Neutrophil (primary cell): ENCODE results near the gene CNTNAP4.

ENCODE experiments used
- H3K27ac ChIP-seq: fragments of 200-600 bp; sonication (generic); 2 replicates; pipeline ENCODE4 v1.5.1; 2016; ENCODE audit warnings: mild to moderate bottlenecking, moderate library complexity
- H3K27me3 ChIP-seq: fragments of 200-600 bp; sonication (generic); 2 replicates; pipeline ENCODE4 v1.6.0; 2016; ENCODE audit warnings: mild to moderate bottlenecking
- H3K36me3 ChIP-seq: fragments of 200-600 bp; sonication (generic); 2 replicates; pipeline ENCODE4 v1.5.1; 2017
- H3K4me1 ChIP-seq, 2 experiments: fragments of 200-600 bp in 1 of 2; sonication (generic) in 1 of 2; 1 replicate in 1 of 2; 2 replicates in 1 of 2; pipeline versions ENCODE4 v1.5.1 to v1.6.1; 2013 to 2016; ENCODE audit warnings: low read depth in 1 of 2, low read length in 1 of 2, mild to moderate bottlenecking in 1 of 2, moderate library complexity in 1 of 2; ENCODE audit not compliant: control insufficient read depth in 1 of 2, insufficient read depth in 1 of 2
- H3K4me3 ChIP-seq, 2 experiments: fragments of 200-600 bp in 1 of 2; sonication (generic) in 1 of 2; 1 replicate in 1 of 2; 2 replicates in 1 of 2; pipeline ENCODE4 v1.5.1; 2013 to 2016; ENCODE audit warnings: low read depth in 1 of 2, low read length in 1 of 2, mild to moderate bottlenecking in 1 of 2, moderate library complexity in 1 of 2
- H3K9me3 ChIP-seq: fragments of 200-600 bp; sonication (generic); 2 replicates; pipeline ENCODE4 v1.5.1; 2016
- CTCF ChIP-seq: fragments of 200-600 bp; sonication (generic); IDR thresholded peaks from 2 replicates; pipeline ENCODE4 v1.5.1; 2016; ENCODE audit warnings: antibody characterized with exemption

CNTNAP4 gene

GRCh38 chr16:76276745-76277438 is at the start of gene CNTNAP4:
TSS of gene CNTNAP4 (plus strand) at chr16:76277401. CDS start at chr16:76277663, 262 bp downstream.
- Histone ChIP-seq H3K9me3 (no peaks in the 10 kb centered on the region), H3K27me3 (no peaks in the 10 kb centered on the region), H3K36me3 (no peaks in the 10 kb centered on the region), H3K4me3 (no peak within 1 kb of the TSS), H3K4me1 (no peaks in the 10 kb centered on the region), H3K27ac (no peak within 1 kb of the TSS)
- no peak for TF ChIP-seq CTCF

- Histone ChIP-seq H3K9me3 (no peaks in the 10 kb centered on the region), H3K4me1 (no peaks in the 10 kb centered on the region), H3K4me3 (no peak overlapping the region), H3K27me3 (no peaks in the 10 kb centered on the region), H3K36me3 (no peaks in the 10 kb centered on the region), H3K27ac (no peak overlapping the region)
- TF ChIP-seq CTCF, result no peak
Observed at GRCh38 chr16:76228546-76229146, 48.6 kb upstream of the CNTNAP4 start.

GRCh38 chr16:76232704-76233103 is 44.5 kb upstream of the CNTNAP4 start:
- no peak overlapping the region for H3K27ac ChIP-seq
- H3K9me3 ChIP-seq, result no peaks in the 10 kb centered on the region
- H3K27me3 ChIP-seq, result no peaks in the 10 kb centered on the region
- no peaks in the 10 kb centered on the region for H3K36me3 ChIP-seq
- no peaks in the 10 kb centered on the region for H3K4me1 ChIP-seq
- H3K4me3 ChIP-seq, result no peak overlapping the region
- no peak for TF ChIP-seq CTCF

- no peak overlapping the region for H3K27ac ChIP-seq
- no peaks in the 10 kb centered on the region for H3K9me3 ChIP-seq
- no peak overlapping the region for H3K4me3 ChIP-seq
- no peak for TF ChIP-seq CTCF
- no peaks in the 10 kb centered on the region for H3K36me3 ChIP-seq
- no peaks in the 10 kb centered on the region for H3K27me3 ChIP-seq
- H3K4me1 ChIP-seq, result no peaks in the 10 kb centered on the region
Observed at GRCh38 chr16:76235025-76235424, 42.2 kb upstream of the CNTNAP4 start.

- no peak overlapping the region for H3K27ac ChIP-seq
- TF ChIP-seq CTCF, result no peak
- H3K27me3 ChIP-seq, result no peaks in the 10 kb centered on the region
- H3K36me3 ChIP-seq, result no peaks in the 10 kb centered on the region
- H3K9me3 ChIP-seq, result no peaks in the 10 kb centered on the region
- no peaks in the 10 kb centered on the region for H3K4me1 ChIP-seq
- no peak overlapping the region for H3K4me3 ChIP-seq
Observed at GRCh38 chr16:76235426-76235825, 41.8 kb upstream of the CNTNAP4 start.
